HG02970 (cell line): ENCODE measurements around the gene ABCC12.

ENCODE experiments used
- ATAC-seq: cut with Tn5 transposase; IDR thresholded peaks from one replicate; pipeline ENCODE4 v1.9.1; 2021; ENCODE audit warnings: mild to moderate bottlenecking, moderate library complexity, moderate number of reproducible peaks; ENCODE audit not compliant: unreplicated experiment, low FRiP score

The ABCC12 gene

GRCh38 chr16:48136547-48137360, 19.0 kb downstream of the ABCC12 start:
- no peak for ATAC-seq

GRCh38 chr16:48133455-48134211, 22.2 kb downstream of the ABCC12 start:
- no peak for ATAC-seq

GRCh38 chr16:48132696-48133095, 23.1 kb downstream of the ABCC12 start:
- ATAC-seq = no peak

- ATAC-seq = no peak
These were observed 24.4 kb downstream of the ABCC12 start for GRCh38 chr16:48131201-48131935.

- ATAC-seq = no peak
These were observed 25.9 kb downstream of the ABCC12 start for GRCh38 chr16:48129926-48130325.

- ATAC-seq = no peak
These were observed 27.0 kb downstream of the ABCC12 start for GRCh38 chr16:48128769-48129168.

GRCh38 chr16:48126801-48127644, 28.8 kb downstream of the ABCC12 start:
- ATAC-seq = no peak

- ATAC-seq = no peak
These were observed 29.9 kb downstream of the ABCC12 start for GRCh38 chr16:48125888-48126287.

GRCh38 chr16:48124266-48124665, 31.5 kb downstream of the ABCC12 start:
- no peak for ATAC-seq

GRCh38 chr16:48123104-48123788, 32.5 kb downstream of the ABCC12 start:
- ATAC-seq = no peak

GRCh38 chr16:48121276-48121675, 34.5 kb downstream of the ABCC12 start:
- ATAC-seq = no peak

- no peak for ATAC-seq
These were observed 37.0 kb downstream of the ABCC12 start for GRCh38 chr16:48118841-48119240.

- ATAC-seq = no peak
These were observed 38.3 kb downstream of the ABCC12 start for GRCh38 chr16:48117217-48118105.

GRCh38 chr16:48115299-48115698, 40.5 kb downstream of the ABCC12 start:
- no peak for ATAC-seq

- no peak for ATAC-seq
These were observed 41.4 kb downstream of the ABCC12 start for GRCh38 chr16:48114410-48114809.

GRCh38 chr16:48113471-48113870, 42.3 kb downstream of the ABCC12 start:
- ATAC-seq = no peak

- no peak for ATAC-seq
These were observed 42.8 kb downstream of the ABCC12 start for GRCh38 chr16:48113001-48113400.

- no peak for ATAC-seq
These were observed 43.2 kb downstream of the ABCC12 start for GRCh38 chr16:48112600-48112999.

- ATAC-seq = no peak
These were observed 44.8 kb downstream of the ABCC12 start for GRCh38 chr16:48110982-48111381.
